Measurements from ENCODE around the gene TNFRSF8. TPM values are rescaled to one million over a fixed set of nuclear protein-coding genes. Genes with fewer than 3 reads are reported as not detected.

Gene TNFRSF8
- total RNA-seq, 1 experiment from 2014 or later: not detected

DNA sequence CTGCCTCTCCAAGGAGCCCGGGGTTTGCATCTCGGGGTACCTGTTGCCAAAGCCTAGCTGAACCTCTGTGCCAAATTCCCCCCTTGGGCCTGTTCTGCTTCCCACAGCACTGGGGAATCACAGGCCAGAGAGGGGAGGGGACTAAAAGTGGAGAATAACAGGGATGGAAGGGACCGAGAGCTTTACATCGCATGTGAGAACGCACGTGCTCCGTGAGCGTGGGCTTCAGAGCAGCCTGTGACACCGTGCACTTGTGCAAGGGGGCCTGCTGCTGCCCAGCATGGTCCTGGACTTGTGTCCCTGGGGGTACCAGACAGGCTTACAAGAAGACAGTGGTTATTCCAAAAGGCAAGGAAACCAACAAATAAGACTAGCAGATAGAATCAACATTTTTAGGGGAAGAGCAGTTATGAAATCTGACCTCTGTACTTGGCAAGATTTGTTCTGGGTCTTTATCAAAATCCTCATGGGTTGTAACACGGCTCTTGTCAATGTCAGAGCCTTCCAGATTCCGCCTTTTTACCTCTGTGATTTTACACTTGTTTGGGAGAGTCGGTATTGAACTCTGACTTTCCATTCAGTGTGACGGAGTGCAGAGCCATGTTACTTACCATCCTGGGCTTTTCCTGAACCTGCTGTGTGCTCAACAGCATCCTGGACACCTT lies 67.5 kb downstream of the TNFRSF8 start:
- no peak for DNase-seq (ENCODE audit: low read depth in 1 of 2, low spot score in 2 of 2)
- Histone ChIP-seq H3K36me3 (no peaks in the 10 kb centered on the region), H3K27me3 (replicated peaks) (no peaks in the 10 kb centered on the region), H3K4me3 (no peak overlapping the region), H3K27ac (no peak overlapping the region), H3K9me3 (replicated peaks) (no peaks in the 10 kb centered on the region), H3K4me1 (replicated peaks) (peaks cover 10% of the 10 kb centered on the region)

DNA sequence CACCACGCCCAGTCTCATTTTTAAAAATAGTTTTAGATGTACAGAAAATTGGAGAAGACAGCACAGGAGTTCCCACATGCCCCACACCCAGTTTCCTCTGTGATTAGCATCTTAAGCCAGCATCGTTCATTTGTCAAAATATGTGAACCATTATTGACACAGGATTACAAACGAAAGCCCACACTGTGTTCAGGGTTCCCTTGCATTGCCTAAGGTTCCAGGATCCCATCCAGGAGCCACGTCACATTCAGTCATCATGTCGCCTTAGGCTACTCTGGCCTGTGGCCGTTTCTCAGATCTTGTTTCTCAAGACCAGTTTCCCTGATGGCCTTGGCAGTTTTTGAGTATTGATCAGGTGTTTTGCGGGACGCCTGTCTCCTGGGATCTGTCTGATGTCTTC lies 69.0 kb downstream of the TNFRSF8 start:
- no peak overlapping the region for H3K27ac ChIP-seq
- DNase-seq (ENCODE audit: low read depth in 1 of 2, low spot score in 2 of 2): no peak
- H3K27me3 ChIP-seq (replicated peaks): no peaks in the 10 kb centered on the region

DNA sequence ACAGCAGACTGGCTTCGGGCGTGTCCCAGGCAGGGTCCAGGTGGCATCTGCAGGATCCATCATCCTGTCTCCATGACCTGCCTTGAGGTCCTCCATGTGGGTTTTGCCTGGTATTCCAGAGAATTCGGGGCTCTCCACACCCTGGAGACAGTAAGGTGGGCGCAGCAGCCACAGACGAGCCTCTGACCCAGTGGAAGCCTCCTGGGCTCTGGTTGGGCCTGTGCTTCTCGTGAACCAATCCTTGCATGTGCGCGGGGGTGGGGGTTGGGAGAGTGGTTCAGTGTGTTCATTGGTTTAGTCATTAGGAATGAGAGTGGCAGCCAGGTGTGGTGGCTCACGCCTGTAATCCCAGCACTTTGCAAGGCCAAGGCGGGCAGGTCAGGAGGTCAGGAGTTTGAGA lies 71.6 kb downstream of the TNFRSF8 start:
- H3K36me3 ChIP-seq: no peaks in the 10 kb centered on the region
- H3K4me3 ChIP-seq: no peak overlapping the region
- H3K9me3 ChIP-seq (replicated peaks): no peaks in the 10 kb centered on the region
- peaks cover 10% of the 10 kb centered on the region for H3K4me1 ChIP-seq (replicated peaks)
- no peak for DNase-seq (ENCODE audit: low read depth in 1 of 2, low spot score in 2 of 2)
- H3K27me3 ChIP-seq (replicated peaks): no peaks in the 10 kb centered on the region
- no peak overlapping the region for H3K27ac ChIP-seq

More for the DNA sequence above, 69.0 kb downstream of the TNFRSF8 start:
- no peak overlapping the region for H3K4me3 ChIP-seq
- H3K4me1 ChIP-seq (replicated peaks): peaks cover 10% of the 10 kb centered on the region
- H3K36me3 ChIP-seq: no peaks in the 10 kb centered on the region
- no peaks in the 10 kb centered on the region for H3K9me3 ChIP-seq (replicated peaks)

DNA sequence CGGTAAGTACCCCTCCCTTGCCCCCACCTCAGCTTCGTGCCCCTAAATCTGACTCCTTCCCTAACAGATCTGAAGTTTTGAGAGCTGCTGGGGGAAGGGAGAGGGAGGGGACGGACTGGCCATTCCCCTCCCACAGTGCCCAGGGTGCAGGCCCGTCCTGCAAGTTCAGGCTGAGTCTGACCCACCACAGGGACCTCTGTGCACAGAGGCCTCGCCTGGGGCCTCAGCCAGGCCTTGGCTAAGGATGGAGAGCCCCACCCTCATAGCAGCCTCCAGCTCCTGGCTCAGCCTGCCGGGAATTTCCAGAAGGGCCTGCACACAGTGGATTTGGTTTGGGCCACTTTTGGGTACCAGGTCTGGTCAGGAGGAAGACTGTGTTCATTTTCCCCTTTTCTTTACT lies 72.5 kb downstream of the TNFRSF8 start:
- Histone ChIP-seq H3K4me1 (replicated peaks) (peaks cover 10% of the 10 kb centered on the region), H3K27ac (no peak overlapping the region), H3K9me3 (replicated peaks) (no peaks in the 10 kb centered on the region), H3K27me3 (replicated peaks) (no peaks in the 10 kb centered on the region), H3K4me3 (no peak overlapping the region), H3K36me3 (no peaks in the 10 kb centered on the region)
- DNase-seq (ENCODE audit: low read depth in 1 of 2, low spot score in 2 of 2): no peak

DNA sequence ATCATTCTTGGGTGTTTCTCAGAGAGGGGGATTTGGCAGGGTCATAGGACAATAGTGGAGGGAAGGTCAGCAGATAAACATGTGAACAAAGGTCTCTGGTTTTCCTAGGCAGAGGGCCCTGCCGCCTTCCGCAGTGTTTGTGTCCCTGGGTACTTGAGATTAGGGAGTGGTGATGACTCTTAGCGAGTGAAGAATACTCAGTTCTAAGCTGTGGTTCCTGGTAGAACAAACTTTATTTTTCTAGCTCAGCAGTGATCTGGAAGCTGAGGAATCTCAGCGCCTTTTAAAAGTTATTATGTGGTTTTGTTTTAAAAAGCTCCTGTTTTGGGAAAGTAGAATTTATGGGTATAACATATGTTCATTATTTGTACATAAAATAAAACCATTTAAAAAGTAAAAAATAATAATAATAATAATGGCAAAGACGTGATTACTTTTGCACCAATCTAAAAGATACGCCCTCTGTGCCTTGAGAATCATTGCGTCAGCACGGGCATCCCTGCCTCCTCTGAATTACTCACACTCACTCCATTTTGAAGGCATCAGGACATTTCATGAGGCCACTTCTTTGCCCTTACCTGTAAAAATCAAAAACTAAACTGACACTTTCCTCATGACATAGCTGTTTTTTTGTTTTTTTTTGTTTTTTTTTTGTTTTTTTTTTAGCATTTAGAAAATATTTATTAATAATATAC lies 74.0 kb downstream of the TNFRSF8 start:
- peak overlapping the region; percentile 5; the same call in 1 of the 2 replicates for H3K27ac ChIP-seq
- H3K36me3 ChIP-seq: no peaks in the 10 kb centered on the region
- peaks cover 9% of the 10 kb centered on the region for H3K4me1 ChIP-seq (replicated peaks)
- DNase-seq (ENCODE audit: low read depth in 1 of 2, low spot score in 2 of 2): peak in 1 of 2 experiments; percentile 27
- no peaks in the 10 kb centered on the region for H3K9me3 ChIP-seq (replicated peaks)
- no peaks in the 10 kb centered on the region for H3K27me3 ChIP-seq (replicated peaks)
- no peak overlapping the region for H3K4me3 ChIP-seq

DNA sequence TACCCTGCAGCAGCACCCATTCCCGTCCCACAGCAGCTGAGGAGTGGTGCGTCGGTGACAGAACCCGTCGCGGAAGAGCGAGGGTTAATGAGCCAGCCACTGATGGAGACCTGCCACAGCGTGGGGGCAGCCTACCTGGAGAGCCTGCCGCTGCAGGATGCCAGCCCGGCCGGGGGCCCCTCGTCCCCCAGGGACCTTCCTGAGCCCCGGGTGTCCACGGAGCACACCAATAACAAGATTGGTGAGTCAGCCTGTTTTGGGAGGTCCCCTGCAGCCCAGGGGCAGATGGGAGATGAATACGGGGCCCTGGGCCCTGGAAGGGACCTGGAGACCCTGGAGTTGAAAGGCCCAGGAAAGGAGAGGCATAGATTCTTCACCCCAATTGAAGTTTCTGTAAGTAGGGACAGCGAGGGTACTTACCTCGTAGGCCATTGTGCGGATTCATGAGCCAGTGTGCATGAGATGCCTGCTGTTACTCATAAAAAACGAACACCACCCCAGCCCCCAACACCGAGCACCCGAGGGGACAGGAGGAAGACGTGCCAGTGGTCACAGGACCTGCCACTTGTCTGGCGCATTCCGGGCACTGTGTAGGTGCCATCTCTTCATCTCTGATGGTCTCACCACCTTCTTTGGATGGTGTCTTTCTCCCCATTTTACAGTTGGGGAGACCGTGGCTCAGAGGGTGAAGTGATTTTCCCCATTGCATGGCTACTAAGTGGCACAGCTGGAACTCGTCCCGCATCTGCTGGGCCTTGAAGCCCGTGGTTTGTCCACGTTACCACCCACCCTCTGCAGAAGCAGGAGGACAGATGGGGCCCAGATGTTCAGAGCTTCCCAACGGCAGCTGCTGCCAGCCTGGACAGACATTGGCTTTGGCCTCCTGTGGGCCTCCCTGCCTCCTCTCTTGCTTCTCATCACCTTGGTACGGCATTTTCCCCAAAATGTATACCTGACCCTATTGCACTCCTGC lies 75.4 kb downstream of the TNFRSF8 start:
- H3K4me1 ChIP-seq (replicated peaks): peaks cover 9% of the 10 kb centered on the region
- H3K4me3 ChIP-seq: no peak overlapping the region
- no peaks in the 10 kb centered on the region for H3K9me3 ChIP-seq (replicated peaks)
- H3K27me3 ChIP-seq (replicated peaks): no peaks in the 10 kb centered on the region
- DNase-seq (ENCODE audit: low read depth in 1 of 2, low spot score in 2 of 2): no peak
- H3K27ac ChIP-seq: no peak overlapping the region
- no peaks in the 10 kb centered on the region for H3K36me3 ChIP-seq

DNA sequence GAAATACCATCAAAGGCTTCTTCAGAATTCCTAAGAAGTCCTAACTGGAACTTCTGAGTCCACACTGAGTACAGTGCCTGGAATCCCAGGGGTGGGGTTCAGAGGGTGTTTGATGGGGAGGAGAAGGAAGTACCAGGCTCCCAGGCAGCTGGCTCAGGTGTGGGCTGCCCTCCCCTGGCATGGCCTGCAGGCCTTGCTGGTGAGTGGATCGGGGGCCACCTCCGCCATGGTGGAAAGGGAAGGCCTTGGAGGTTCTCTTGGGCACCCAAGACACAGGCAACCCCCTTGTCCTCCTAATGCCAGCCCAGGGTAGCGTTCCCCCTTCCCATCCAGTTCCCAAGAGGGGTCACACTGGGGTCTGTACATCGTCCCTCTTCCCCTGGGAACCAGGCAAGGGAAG lies 76.9 kb downstream of the TNFRSF8 start:
- no peak for DNase-seq (ENCODE audit: low read depth in 1 of 2, low spot score in 2 of 2)
- Histone ChIP-seq H3K27ac (no peak overlapping the region), H3K4me3 (no peak overlapping the region), H3K9me3 (replicated peaks) (no peaks in the 10 kb centered on the region), H3K36me3 (no peaks in the 10 kb centered on the region), H3K4me1 (replicated peaks) (peaks cover 17% of the 10 kb centered on the region), H3K27me3 (replicated peaks) (no peaks in the 10 kb centered on the region)

DNA sequence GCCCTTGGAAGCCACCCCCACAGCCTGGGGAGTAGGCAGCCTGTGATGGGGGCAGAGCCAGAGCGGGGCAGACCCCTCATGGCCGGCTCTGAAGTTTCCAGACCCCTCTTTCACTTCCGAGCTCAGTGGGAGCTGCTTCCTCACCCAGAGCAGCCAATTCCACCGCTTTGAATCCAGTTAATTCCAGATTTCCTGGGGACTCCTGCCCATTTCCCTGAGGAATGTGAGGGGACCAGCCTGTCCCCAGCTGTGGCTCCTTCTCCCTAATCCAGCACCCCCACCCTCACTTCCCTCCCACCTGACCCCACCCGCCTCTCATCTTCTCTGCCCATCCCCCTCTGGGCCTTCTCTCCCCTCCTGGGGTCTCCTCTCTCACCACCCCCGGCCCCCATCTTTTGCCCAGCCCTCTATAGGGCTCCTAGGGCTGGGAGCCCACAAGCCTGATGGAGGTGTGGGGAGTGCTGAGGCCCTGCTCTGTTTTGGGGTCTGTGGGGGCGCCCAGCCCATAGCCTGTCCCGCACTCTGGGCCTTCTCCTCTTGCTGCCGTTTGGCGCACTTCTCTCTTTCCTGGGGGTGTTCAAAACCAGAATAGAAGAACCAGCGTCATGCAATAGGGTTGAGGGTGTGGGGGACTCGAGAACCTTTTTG lies 77.5 kb downstream of the TNFRSF8 start:
- Histone ChIP-seq H3K27me3 (replicated peaks) (no peaks in the 10 kb centered on the region), H3K36me3 (no peaks in the 10 kb centered on the region), H3K4me3 (no peak overlapping the region), H3K4me1 (replicated peaks) (peaks cover 17% of the 10 kb centered on the region), H3K9me3 (replicated peaks) (no peaks in the 10 kb centered on the region), H3K27ac (no peak overlapping the region)
- no peak for DNase-seq (ENCODE audit: low read depth in 1 of 2, low spot score in 2 of 2)

DNA sequence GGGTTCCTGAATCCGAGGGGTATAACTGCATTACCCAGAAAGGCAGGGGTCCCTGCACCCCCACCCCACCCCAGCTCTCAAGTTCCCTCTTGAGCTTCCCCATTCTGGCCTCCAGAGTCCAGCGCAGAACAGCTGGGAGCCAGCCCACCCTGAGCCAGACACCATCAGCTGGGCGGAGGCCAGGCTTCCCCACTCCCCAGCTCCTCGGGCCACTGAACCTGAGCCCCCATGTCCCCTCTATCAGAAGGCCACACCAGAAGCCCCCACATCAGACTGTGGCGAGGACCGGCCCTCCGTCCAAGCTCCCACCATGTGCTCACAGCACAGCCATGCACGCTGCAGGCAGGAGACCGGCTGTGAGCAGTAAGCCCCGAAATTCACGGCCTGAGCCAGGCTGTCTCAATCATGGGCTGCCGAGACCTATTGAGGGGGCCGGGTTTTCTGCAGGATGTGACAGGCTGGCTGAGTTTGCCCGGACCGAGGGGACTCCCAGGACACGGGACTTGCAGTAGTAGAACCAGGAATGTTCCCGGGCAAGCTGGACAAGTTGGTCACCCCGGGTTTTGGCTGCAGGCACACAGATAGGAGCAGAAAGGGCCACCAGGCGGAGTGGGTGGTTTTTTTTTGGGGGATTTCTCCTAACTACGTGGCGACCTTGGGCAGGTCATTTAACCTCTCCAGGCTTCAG lies 78.2 kb downstream of the TNFRSF8 start:
- peaks cover 17% of the 10 kb centered on the region for H3K4me1 ChIP-seq (replicated peaks)
- no peaks in the 10 kb centered on the region for H3K36me3 ChIP-seq
- H3K27ac ChIP-seq: no peak overlapping the region
- no peak overlapping the region for H3K4me3 ChIP-seq
- no peaks in the 10 kb centered on the region for H3K9me3 ChIP-seq (replicated peaks)
- H3K27me3 ChIP-seq (replicated peaks): no peaks in the 10 kb centered on the region
- no peak for DNase-seq (ENCODE audit: low read depth in 1 of 2, low spot score in 2 of 2)

DNA sequence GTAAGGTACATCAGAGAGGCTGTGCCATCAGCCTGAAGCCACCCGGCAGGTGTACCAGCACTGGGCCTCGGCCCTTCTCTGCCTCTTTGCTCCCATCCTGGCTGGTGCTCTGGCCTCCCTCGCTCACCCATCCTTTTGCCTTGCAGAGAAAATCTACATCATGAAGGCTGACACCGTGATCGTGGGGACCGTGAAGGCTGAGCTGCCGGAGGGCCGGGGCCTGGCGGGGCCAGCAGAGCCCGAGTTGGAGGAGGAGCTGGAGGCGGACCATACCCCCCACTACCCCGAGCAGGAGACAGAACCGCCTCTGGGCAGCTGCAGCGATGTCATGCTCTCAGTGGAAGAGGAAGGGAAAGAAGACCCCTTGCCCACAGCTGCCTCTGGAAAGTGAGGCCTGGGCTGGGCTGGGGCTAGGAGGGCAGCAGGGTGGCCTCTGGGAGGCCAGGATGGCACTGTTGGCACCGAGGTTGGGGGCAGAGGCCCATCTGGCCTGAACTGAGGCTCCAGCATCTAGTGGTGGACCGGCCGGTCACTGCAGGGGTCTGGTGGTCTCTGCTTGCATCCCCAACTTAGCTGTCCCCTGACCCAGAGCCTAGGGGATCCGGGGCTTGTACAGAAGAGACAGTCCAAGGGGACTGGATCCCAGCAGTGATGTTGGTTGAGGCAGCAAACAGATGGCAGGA lies 79.2 kb downstream of the TNFRSF8 start:
- peaks cover 24% of the 10 kb centered on the region for H3K4me1 ChIP-seq (replicated peaks)
- no peaks in the 10 kb centered on the region for H3K36me3 ChIP-seq
- H3K27ac ChIP-seq: no peak overlapping the region
- no peak overlapping the region for H3K4me3 ChIP-seq
- H3K9me3 ChIP-seq (replicated peaks): no peaks in the 10 kb centered on the region
- no peak for DNase-seq (ENCODE audit: low read depth in 1 of 2, low spot score in 2 of 2)
- H3K27me3 ChIP-seq (replicated peaks): no peaks in the 10 kb centered on the region

DNA sequence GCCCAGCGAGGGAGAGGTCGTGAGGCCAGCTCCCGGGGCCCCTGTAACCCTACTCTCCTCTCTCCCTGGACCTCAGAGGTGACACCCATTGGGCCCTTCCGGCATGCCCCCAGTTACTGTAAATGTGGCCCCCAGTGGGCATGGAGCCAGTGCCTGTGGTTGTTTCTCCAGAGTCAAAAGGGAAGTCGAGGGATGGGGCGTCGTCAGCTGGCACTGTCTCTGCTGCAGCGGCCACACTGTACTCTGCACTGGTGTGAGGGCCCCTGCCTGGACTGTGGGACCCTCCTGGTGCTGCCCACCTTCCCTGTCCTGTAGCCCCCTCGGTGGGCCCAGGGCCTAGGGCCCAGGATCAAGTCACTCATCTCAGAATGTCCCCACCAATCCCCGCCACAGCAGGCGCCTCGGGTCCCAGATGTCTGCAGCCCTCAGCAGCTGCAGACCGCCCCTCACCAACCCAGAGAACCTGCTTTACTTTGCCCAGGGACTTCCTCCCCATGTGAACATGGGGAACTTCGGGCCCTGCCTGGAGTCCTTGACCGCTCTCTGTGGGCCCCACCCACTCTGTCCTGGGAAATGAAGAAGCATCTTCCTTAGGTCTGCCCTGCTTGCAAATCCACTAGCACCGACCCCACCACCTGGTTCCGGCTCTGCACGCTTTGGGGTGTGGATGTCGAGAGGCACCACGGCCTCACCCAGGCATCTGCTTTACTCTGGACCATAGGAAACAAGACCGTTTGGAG lies 80.0 kb downstream of the TNFRSF8 start:
- Histone ChIP-seq H3K4me3 (no peak overlapping the region), H3K4me1 (replicated peaks) (peaks cover 24% of the 10 kb centered on the region), H3K36me3 (no peaks in the 10 kb centered on the region), H3K27me3 (replicated peaks) (no peaks in the 10 kb centered on the region), H3K9me3 (replicated peaks) (no peaks in the 10 kb centered on the region), H3K27ac (peak overlapping the region; percentile 21)
- no peak for DNase-seq (ENCODE audit: low read depth in 1 of 2, low spot score in 2 of 2)

DNA sequence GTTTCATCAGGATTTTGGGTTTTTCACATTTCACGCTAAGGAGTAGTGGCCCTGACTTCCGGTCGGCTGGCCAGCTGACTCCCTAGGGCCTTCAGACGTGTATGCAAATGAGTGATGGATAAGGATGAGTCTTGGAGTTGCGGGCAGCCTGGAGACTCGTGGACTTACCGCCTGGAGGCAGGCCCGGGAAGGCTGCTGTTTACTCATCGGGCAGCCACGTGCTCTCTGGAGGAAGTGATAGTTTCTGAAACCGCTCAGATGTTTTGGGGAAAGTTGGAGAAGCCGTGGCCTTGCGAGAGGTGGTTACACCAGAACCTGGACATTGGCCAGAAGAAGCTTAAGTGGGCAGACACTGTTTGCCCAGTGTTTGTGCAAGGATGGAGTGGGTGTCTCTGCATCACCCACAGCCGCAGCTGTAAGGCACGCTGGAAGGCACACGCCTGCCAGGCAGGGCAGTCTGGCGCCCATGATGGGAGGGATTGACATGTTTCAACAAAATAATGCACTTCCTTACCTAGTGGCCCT lies 80.6 kb downstream of the TNFRSF8 start:
- Histone ChIP-seq H3K27ac (peak overlapping the region; percentile 21), H3K27me3 (replicated peaks) (no peaks in the 10 kb centered on the region), H3K4me1 (replicated peaks) (peaks cover 24% of the 10 kb centered on the region), H3K4me3 (no peak overlapping the region), H3K36me3 (no peaks in the 10 kb centered on the region), H3K9me3 (replicated peaks) (no peaks in the 10 kb centered on the region)
- DNase-seq (ENCODE audit: low read depth in 1 of 2, low spot score in 2 of 2): peak; percentile 77 to 89
